IPS-20b (cell line): ENCODE data around the gene BPIFB6.

Experiments used
- H3K27ac ChIP-seq: one replicate; pipeline ENCODE4 v1.5.1; 2013; ENCODE audit warnings: low read length
- H3K27me3 ChIP-seq: 2 replicates; pipeline ENCODE4 v1.6.1; 2013; ENCODE audit warnings: mild to moderate bottlenecking, low read length, inconsistent platforms; ENCODE audit not compliant: insufficient read depth
- H3K36me3 ChIP-seq: 2 replicates; pipeline ENCODE4 v1.6.1; 2013; ENCODE audit warnings: low read depth, mild to moderate bottlenecking, inconsistent platforms, low read length, moderate library complexity; ENCODE audit not compliant: insufficient read depth
- H3K4me1 ChIP-seq: 2 replicates; pipeline ENCODE4 v1.6.1; 2013; ENCODE audit warnings: mild to moderate bottlenecking, control low read depth, inconsistent platforms, low read length, moderate library complexity; ENCODE audit not compliant: insufficient read depth
- H3K4me3 ChIP-seq: 2 replicates; pipeline ENCODE4 v1.5.1; 2013; ENCODE audit warnings: mild to moderate bottlenecking, low read length, inconsistent platforms
- H3K9ac ChIP-seq: 2 replicates; pipeline ENCODE4 v1.6.1; 2013; ENCODE audit warnings: low read depth, mild to moderate bottlenecking, inconsistent platforms, low read length, moderate library complexity
- H3K9me3 ChIP-seq: 2 replicates; pipeline ENCODE4 v1.6.1; 2013; ENCODE audit warnings: mild to moderate bottlenecking, low read depth, low read length, inconsistent platforms; ENCODE audit not compliant: insufficient read depth

The BPIFB6 gene

DNA sequence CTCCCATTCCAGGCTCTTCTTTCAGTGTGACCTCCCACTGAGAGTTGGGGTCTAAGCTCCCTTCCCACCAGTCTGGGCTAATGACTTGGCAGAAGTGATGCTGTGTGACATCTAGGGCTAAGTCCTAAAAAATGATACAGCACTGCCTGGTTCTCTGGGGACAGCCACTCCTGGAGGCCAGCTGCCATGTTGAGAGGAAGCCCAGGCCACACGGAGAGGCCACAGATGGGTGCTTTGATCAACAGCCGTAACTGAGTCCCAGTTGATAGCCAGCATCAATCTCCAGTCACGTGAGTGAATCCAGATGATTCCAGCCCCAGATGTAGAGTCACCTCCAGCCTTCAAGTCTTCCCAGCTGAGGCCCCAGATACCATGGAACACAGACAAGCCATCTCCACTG lies 41.0 kb upstream of the BPIFB6 start:
- H3K27ac ChIP-seq: no peak overlapping the region
- no peak overlapping the region for H3K4me3 ChIP-seq
- H3K9ac ChIP-seq: no peak overlapping the region
- H3K9me3 ChIP-seq: no peaks in the 10 kb centered on the region
- H3K4me1 ChIP-seq: no peaks in the 10 kb centered on the region
- no peaks in the 10 kb centered on the region for H3K27me3 ChIP-seq
- no peaks in the 10 kb centered on the region for H3K36me3 ChIP-seq

- no peaks in the 10 kb centered on the region for H3K27me3 ChIP-seq
- no peak overlapping the region for H3K4me3 ChIP-seq
- H3K36me3 ChIP-seq: no peaks in the 10 kb centered on the region
- H3K9me3 ChIP-seq: no peaks in the 10 kb centered on the region
- H3K9ac ChIP-seq: no peak overlapping the region
- no peaks in the 10 kb centered on the region for H3K4me1 ChIP-seq
- H3K27ac ChIP-seq: no peak overlapping the region
Observed at GRCh38 chr20:32991383-32991782, 40.1 kb upstream of the BPIFB6 start.

GRCh38 chr20:32991792-32992641 lies 39.4 kb upstream of the BPIFB6 start:
- Histone ChIP-seq H3K4me1 (no peaks in the 10 kb centered on the region), H3K27ac (no peak overlapping the region), H3K9me3 (no peaks in the 10 kb centered on the region; the same call in 1 of the 2 replicates), H3K4me3 (no peak overlapping the region), H3K9ac (no peak overlapping the region), H3K27me3 (no peaks in the 10 kb centered on the region), H3K36me3 (no peaks in the 10 kb centered on the region)

GRCh38 chr20:32993496-32994050 lies 37.9 kb upstream of the BPIFB6 start:
- Histone ChIP-seq H3K4me3 (no peak overlapping the region), H3K4me1 (no peaks in the 10 kb centered on the region), H3K27ac (no peak overlapping the region)

GRCh38 chr20:32995802-32996201 lies 35.6 kb upstream of the BPIFB6 start:
- no peak overlapping the region for H3K27ac ChIP-seq

More at GRCh38 chr20:32993496-32994050, 37.9 kb upstream of the BPIFB6 start:
- H3K27me3 ChIP-seq: no peaks in the 10 kb centered on the region
- no peak overlapping the region for H3K9ac ChIP-seq
- no peaks in the 10 kb centered on the region for H3K36me3 ChIP-seq
- no peaks in the 10 kb centered on the region; the same call in 1 of the 2 replicates for H3K9me3 ChIP-seq

DNA sequence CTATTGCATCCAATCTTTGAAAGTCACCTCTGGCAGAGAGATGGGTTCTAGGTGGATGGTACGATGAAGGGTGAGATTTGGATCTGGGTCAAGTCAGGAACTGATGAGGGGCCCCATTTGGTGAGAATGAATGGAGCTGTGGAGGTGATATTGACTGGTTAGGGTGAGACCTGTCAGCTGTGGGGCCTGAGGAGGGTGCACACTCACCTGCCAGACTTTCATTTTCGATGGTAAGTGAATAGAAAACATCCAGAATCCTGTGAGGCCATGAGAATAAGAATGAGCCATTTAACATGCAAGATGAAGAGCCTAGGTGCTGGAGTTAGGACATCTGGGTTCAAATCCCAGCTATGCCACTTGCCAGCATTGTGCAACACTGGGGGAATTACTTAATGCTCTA lies 34.0 kb upstream of the BPIFB6 start:
- Histone ChIP-seq H3K36me3 (no peaks in the 10 kb centered on the region), H3K4me3 (no peak overlapping the region), H3K27me3 (no peaks in the 10 kb centered on the region), H3K9me3 (no peaks in the 10 kb centered on the region; the same call in 1 of the 2 replicates), H3K27ac (no peak overlapping the region), H3K9ac (no peak overlapping the region), H3K4me1 (no peaks in the 10 kb centered on the region)

More at GRCh38 chr20:32995802-32996201, 35.6 kb upstream of the BPIFB6 start:
- no peaks in the 10 kb centered on the region for H3K36me3 ChIP-seq
- no peak overlapping the region for H3K9ac ChIP-seq
- no peaks in the 10 kb centered on the region for H3K4me1 ChIP-seq
- H3K4me3 ChIP-seq: no peak overlapping the region
- no peaks in the 10 kb centered on the region; the same call in 1 of the 2 replicates for H3K9me3 ChIP-seq
- H3K27me3 ChIP-seq: no peaks in the 10 kb centered on the region

DNA sequence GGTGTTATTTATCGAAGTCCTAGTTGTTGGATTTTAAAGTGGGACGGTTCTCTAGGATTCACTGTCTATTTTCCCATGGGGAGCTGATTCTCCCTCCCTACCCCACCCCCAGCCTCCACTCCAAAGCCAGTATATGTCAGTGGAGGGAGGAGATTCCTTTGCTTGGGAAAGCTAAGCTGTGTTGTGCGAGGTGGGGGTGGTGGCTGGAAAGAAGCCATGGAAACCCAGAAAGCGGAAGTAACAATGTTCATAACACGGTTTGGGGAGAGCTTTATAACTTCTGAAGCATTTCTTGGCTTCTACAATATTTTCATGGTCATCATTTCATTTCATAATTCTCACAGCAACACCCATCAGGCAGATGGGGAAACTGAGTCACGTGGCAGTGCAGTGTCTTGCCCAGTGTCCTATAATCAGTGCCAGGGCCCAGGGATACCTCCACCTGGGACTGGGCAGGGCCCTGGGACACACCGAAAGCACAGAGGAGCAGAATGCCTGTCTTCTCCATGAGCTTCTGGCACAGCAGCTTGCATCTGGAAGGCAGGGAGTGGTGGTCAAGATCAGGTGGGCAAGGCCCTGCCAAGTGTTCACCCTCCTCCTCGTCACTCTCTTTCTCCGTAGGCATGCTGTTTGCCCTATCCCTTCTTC lies 31.7 kb upstream of the BPIFB6 start:
- H3K9me3 ChIP-seq: no peaks in the 10 kb centered on the region; the same call in 1 of the 2 replicates
- H3K4me1 ChIP-seq: no peaks in the 10 kb centered on the region
- no peaks in the 10 kb centered on the region for H3K36me3 ChIP-seq
- H3K27ac ChIP-seq: no peak overlapping the region
- no peaks in the 10 kb centered on the region for H3K27me3 ChIP-seq
- H3K4me3 ChIP-seq: no peak overlapping the region
- H3K9ac ChIP-seq: no peak overlapping the region

GRCh38 chr20:33000802-33001466 lies 30.5 kb upstream of the BPIFB6 start:
- Histone ChIP-seq H3K4me1 (no peaks in the 10 kb centered on the region), H3K4me3 (no peak overlapping the region), H3K27ac (no peak overlapping the region), H3K9ac (no peak overlapping the region), H3K9me3 (no peaks in the 10 kb centered on the region; the same call in none of the 2 replicates), H3K27me3 (no peaks in the 10 kb centered on the region), H3K36me3 (no peaks in the 10 kb centered on the region)

- Histone ChIP-seq H3K9ac (no peak overlapping the region), H3K9me3 (no peaks in the 10 kb centered on the region; the same call in 1 of the 2 replicates), H3K36me3 (no peaks in the 10 kb centered on the region), H3K27ac (no peak overlapping the region), H3K27me3 (no peaks in the 10 kb centered on the region), H3K4me1 (no peaks in the 10 kb centered on the region), H3K4me3 (no peak overlapping the region)
Observed at GRCh38 chr20:33002087-33002808, 29.2 kb upstream of the BPIFB6 start.

DNA sequence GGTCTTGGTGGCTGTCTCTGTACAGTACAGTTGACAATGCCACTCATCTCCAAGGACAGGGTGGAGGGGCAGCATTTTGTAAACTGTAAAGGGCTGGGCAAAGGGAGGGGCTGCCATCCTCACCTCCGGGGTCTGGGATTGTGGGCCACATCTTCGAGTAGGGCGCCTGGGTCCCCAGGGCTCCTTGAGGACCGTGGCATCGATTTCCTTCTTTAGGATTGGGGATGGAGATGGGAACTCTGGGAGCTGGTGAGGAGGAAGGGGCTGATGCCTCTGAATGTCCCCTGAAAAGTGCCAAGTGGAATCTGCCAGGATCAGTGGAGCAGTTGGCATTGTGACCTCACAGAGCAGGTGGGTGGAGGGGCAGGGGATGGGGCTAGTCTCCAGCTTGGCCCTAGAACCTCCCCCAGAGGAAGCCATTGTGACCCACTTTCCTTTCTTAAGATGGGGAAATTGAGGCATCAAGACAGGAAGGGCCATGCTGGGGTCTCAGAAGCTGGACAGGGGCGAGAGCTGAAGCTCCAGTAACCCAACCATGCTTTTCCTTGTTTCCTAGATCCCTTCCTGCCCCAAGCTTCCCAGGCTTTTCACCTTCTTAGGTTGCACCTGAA lies 27.2 kb upstream of the BPIFB6 start, which contains the start of gene SUN5:
TSS of gene SUN5 (minus strand) at position 293 of the 611 bp plus-strand sequence. CDS start at position 200, 93 bp downstream.
- Histone ChIP-seq H3K4me1 (no peaks in the 10 kb centered on the region), H3K9me3 (no peaks in the 10 kb centered on the region; the same call in 1 of the 2 replicates), H3K36me3 (no peaks in the 10 kb centered on the region), H3K9ac (no peak within 1 kb of the TSS), H3K4me3 (no peak within 1 kb of the TSS), H3K27me3 (no peaks in the 10 kb centered on the region), H3K27ac (no peak within 1 kb of the TSS)
